ENCODE results near the gene LHX3.

Gene LHX3

GRCh38 chr9:136196404-136197083, 8.4 kb downstream of the LHX3 start:
- no peak overlapping the region for H3K4me3 ChIP-seq
- H3K27ac ChIP-seq, result no peak overlapping the region
- DNase-seq (ENCODE audit: low spot score), result no peak
- TF ChIP-seq CTCF (IDR thresholded peaks at IDR 0.05), result no peak

GRCh38 chr9:136194540-136194939, 10.4 kb downstream of the LHX3 start:
- Histone ChIP-seq H3K4me3 (no peak overlapping the region), H3K27ac (no peak overlapping the region)
- no peak for TF ChIP-seq CTCF (IDR thresholded peaks at IDR 0.05)
- no peak for DNase-seq (ENCODE audit: low spot score)

- no peak for DNase-seq (ENCODE audit: low spot score)
- H3K27ac ChIP-seq, result no peak overlapping the region
- no peak overlapping the region for H3K4me3 ChIP-seq
- no peak for TF ChIP-seq CTCF (IDR thresholded peaks at IDR 0.05)
Observed at GRCh38 chr9:136193891-136194279, 11.0 kb downstream of the LHX3 start.

GRCh38 chr9:136193127-136193890, 11.6 kb downstream of the LHX3 start:
- TF ChIP-seq CTCF (IDR thresholded peaks at IDR 0.05), result no peak
- Histone ChIP-seq H3K27ac (no peak overlapping the region), H3K4me3 (peak overlapping the region; percentile 17)
- no peak for DNase-seq (ENCODE audit: low spot score)

- Histone ChIP-seq H3K4me3 (no peak overlapping the region), H3K27ac (no peak overlapping the region)
- no peak for TF ChIP-seq CTCF (IDR thresholded peaks at IDR 0.05)
- DNase-seq (ENCODE audit: low spot score), result no peak
Observed at GRCh38 chr9:136192289-136193126, 12.4 kb downstream of the LHX3 start.

GRCh38 chr9:136191960-136192286, 13.0 kb downstream of the LHX3 start:
- TF ChIP-seq CTCF (IDR thresholded peaks at IDR 0.05), result no peak
- Histone ChIP-seq H3K4me3 (no peak overlapping the region), H3K27ac (no peak overlapping the region)
- no peak for DNase-seq (ENCODE audit: low spot score)
